ENCODE results near the gene NKD2.
"Not testable (repeated sequence)": the region's sequence is repeated elsewhere in the genome, so short reads cannot be mapped to it uniquely, and the experiment has no call there.

Gene NKD2

DNA sequence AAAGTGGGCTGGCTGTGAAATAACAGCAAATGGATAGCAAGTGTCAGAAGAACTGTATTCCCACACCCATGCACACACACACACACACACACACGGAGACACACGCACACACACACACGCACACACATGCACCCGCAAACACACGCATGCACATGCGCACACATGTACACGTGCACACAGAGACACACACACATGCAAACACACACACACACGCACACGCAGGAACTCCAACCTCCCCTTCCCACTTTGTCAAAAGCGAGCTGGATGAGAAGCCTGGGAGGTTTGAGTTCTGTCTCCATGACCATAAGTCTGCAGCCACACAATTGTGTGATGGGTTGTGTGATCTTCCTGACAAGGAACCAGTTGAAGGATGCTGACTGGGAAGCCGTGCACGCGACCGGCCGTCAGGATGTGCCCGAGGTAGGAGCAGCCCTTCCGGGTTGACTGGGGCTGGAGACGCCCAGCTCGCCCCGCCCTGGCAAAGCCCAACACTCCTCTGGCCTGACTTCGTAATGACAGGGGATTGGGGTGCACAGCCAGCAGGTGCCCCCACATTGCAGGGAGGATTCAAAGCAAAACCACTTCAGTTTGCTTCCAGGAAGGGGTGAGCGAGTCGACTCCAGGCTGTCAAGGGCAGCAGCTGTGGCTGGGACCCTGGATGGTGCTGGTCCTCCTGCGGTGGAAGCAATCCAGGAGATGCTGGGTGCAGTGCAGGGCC lies 29.3 kb upstream of the NKD2 start:
- no peak for DNase-seq

DNA sequence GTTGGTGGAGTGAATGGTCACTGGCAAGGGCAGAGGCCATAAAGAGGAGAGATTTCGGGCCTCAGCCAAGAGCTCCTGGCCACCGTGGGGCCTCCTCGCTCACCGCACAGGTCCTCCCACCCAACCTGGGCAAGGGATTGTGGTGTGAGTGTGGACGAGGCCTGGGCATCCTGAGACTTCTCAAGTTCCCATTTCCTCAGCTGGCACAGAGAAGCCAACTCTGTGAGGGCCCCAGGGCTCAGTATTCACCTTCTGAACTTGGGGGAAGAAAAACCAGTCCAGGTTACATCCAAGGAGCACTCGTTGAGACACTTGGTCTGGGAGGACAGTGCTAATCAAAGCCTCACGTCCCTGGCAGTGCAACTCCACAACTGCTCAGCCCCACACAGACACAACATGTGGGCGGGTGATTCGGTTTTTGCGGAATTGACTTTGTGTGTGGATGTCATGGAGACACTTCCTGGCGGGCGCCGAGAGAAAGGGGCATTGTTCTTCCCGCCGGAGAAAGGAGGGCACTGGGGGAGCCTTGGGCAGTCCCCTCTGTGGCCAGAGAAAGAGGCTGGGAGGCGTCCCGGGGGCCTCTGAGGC lies 28.5 kb upstream of the NKD2 start:
- DNase-seq, result no peak

DNA sequence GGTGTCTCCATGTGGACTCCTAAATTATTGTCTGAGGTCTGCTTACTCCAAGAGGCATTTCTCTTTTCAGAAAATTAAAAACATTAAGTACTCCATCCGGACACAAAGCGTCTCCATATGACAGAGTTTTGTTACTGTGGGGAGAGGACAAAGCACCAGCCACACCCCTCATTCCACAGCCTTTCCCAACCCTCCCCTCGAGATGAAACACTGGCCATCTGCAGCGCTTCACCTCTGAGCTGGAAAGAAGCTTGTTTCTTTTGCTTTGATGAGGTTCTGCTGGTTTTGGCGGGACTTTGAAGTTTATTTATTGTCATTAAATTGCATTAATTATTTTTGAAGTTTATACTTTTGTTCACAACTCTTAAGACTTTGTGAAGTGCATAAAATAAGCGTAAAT lies 27.6 kb upstream of the NKD2 start:
- DNase-seq, result no peak

DNA sequence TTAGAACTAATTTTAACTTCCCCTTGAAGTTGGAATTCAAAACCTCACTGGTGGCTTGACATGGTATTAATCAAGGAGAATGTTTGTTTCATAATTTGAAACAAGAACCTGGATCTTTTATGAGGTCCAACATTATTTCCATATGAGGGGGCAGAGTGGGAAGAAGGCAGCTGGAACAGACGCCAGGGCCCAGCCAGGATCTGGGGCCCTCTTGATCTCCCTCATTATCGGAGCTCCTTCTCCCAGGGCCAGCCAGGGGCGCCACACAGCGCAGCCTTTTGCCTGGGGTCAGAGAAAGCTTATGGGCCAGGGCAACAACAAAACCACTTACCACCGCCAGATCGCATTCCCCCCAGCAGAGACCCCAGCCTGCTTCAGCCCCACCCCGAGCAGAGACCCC lies 27.1 kb upstream of the NKD2 start:
- no peak for DNase-seq

GRCh38 chr5:982377-983237 lies 26.0 kb upstream of the NKD2 start:
- DNase-seq, result no peak

- DNase-seq, result no peak
Observed at GRCh38 chr5:983238-983524, 25.4 kb upstream of the NKD2 start.

DNA sequence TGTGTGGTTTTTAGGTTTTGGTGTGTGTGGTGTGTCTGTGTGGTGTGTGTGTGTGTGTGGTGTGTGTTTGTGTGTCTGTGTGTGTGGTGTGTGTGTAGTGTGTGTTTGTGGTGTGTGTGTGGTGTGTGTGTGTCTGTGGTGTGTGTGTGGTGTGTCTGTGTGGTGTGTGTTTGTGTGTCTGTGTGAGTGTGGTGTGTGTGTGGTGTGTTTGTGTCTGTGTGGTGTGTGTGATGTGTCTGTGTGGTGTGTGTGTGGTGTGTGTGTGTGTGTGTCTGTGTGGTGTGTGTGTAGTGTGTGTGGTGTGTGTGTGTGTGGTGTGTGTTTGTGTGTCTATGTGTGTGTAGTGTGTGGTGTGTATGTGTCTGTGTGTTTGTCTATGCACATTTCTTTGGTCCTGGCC lies 25.0 kb upstream of the NKD2 start:
- no peak for DNase-seq

GRCh38 chr5:984774-985173 lies 23.8 kb upstream of the NKD2 start:
- DNase-seq, result no peak

- DNase-seq, result no peak
Observed at GRCh38 chr5:987761-988160, 20.8 kb upstream of the NKD2 start.

DNA sequence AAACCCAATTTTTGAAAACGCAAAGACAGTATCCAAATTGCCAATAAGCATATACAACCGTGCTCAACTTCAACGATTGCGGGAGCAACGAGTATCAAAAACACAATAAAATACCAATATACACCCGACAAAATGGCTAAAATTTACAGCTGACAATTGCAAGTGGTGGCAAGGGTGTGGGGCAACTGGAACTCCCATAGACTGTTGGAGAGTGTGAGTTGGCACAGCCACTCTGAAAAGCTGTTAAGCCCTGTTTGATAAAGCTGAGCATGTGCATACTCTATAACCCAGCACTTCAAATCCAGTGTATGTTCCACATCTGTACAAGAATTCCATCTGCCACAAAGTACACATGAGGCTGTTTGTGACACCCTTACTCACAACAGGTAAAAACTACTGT lies 20.3 kb upstream of the NKD2 start:
- no peak for DNase-seq

DNA sequence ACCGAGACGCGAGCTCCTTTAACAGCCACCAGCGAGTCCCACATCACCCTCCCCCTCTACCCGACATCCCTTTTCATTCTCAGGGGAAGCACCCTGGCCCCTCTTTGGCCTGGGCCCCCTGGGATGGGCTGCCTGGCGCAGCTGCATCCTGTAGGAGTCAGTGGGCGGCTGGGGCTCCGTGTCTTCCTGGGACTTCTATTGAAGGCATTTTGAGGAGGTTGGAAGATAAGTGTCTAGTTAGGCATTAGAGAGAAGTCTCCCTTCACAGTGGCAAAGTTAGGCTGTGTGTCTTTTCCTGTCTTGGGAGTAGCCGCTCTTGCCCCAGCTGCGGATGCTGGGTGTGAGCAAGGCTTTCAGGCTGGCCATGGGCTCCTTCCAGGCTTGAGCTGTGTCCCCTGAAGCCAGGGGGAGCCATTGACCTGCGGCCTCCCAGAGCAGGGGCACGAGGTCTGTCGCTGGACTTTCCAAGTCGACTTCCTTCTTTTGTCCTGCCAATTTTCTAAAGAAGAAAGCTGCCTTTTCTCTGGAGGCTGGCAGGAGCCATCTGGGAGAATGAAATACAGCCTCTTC lies 18.6 kb upstream of the NKD2 start:
- no peak for DNase-seq

DNA sequence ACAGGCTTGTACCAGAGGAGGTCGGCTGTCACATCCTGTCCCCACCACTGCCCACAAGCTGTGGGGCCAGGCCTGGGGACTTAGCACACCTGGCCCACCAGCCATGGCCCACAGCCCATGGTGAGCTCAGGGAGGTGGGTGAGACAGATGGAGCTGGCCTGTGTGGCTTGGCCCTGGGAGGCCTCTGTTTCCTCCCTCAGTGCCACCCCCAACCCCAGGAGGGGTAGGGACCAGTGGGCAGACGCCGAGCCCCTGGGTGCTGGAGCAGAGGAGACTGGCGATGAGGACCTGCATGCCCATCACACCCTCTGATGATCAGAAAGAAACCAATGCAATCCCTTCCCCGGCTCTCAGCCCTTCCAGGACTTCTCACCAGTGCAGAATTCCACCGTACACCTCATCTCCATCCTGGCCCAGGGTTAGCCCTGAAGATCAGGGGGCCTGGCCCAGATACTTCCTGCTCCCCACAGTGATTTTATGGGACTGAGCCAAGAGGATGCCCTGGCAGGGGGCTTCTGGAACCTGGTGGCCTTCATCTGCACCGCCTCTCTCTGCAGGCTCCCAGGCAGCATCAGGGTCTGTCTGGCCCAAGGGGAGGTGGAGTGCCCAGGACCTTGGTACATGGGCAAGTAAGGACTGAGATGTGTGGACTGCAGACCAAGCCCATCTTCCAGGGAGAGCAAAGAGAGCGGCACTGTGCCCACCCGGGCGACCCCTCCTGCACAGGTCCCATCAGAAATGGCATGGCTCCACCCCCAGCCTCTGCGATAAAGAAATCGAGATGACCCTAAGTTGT lies 16.9 kb upstream of the NKD2 start:
- DNase-seq, result no peak

DNA sequence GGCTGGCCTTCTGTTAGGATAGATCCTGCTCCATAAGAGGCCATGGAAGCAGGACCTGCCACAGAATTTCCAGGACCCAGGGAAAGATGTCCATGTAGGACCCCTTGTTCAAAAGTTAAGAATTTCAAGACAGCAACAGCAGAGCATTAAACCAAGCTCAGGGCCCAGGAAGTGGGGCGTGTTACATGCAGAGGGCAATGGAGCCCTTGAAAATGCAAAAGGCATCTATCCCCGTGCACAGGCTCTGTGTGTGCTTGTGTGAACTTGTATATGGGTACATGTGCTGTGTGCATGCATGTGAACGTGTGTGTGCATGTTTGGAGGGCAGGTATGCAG lies 14.4 kb upstream of the NKD2 start:
- DNase-seq, result no peak

DNA sequence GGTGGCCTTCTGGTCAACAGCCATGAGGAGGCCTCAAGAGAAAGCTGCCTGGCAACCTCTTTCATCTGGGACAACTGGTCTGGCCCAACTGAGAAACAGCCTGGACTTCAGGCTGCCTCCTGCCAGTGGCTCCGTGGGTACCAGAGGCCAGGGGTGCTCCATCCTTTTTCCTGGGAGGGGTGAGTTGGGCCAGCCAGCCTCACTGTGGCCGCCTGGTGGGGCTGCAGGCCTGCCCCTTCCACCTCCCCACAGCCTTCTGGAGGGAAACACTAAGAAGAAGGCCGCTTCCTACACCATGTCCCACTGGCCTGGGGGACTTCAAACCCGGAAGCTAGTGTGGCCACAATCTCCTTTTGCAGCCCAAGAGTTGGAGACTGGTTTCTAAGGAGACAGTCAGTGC lies 13.8 kb upstream of the NKD2 start:
- no peak for DNase-seq

DNA sequence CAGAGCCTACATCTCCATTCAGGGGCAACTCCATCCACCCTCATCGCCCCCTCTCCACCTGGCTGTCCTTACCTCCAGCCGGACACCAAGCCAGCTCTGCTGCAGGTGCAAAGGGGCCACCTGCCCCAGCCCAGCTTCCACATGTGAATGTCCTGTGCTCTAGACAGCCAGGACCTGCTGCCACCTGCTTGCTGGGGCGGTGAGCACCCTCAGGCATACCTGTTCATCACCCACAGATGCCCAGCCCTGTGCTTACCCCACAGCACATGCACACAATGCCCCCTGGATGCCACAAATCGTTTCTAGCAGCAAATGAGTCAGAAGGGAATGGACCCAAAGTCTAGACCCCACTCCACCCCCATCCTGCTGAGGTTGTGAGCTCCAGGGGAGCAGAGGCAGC lies 13.3 kb upstream of the NKD2 start:
- no peak for DNase-seq

DNA sequence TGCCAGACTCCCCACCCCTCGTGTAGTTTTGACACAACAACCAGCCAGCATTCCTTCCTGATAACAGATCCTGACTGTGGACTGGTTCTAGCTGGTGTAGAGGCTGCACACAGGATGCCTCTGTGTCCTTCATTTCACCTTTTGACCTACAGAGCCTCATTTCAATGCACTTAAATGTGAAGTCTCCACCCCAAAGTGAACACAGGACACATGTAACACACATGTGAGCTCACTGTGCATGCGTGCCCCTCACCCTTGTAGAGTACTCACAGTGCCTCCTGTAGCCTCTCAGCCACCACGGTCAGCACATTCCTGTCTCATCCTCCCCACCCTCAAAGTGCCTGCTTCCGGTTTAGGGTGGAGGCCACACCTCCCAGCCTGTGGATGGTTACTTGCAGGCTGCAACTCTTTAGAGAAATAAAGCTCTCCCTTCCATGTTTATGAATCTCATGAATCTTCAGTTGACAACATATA lies 11.6 kb upstream of the NKD2 start:
- DNase-seq, result peak; percentile 22

GRCh38 chr5:997711-998110 lies 10.9 kb upstream of the NKD2 start:
- DNase-seq, result no peak

- DNase-seq, result no peak
Observed at GRCh38 chr5:998246-999031, 10.2 kb upstream of the NKD2 start.

- no peak for DNase-seq
Observed at GRCh38 chr5:999032-999501, 9.5 kb upstream of the NKD2 start.

- DNase-seq, result no peak
Observed at GRCh38 chr5:999724-1000123, 8.9 kb upstream of the NKD2 start.

- no peak for DNase-seq
Observed at GRCh38 chr5:1000329-1000728, 8.3 kb upstream of the NKD2 start.

DNA sequence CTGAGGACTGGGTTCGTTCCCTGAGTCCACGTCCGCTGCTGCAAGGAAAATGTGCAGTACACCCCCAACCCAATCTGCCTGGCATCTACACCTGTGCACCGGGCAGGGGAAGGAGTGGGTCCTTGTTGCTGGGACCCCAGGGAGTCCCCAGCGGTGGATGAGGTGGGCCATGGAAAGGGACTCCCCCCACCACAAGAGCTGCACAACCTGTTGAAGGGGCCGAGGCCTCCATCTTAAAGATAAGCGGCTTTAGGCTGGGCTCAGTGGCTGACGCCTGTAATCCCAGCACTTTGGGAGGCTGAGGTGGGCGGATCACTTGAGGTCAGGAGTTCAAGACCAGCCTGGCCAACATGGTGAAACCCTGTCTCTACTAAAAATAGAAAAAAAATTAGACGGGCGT lies 7.8 kb upstream of the NKD2 start:
- DNase-seq, result not testable (repeated sequence)
